Right atrium auricular region (tissue), 2 donors: ENCODE results near the gene ASB7. TPM values are rescaled to one million over a fixed set of nuclear protein-coding genes. Genes with fewer than 3 reads are reported as not detected.

Experiments
- DNase-seq: peaks from one replicate; pipeline ENCODE4 v3.0.0-alpha.2; 2019; ENCODE audit warnings: low spot score
- H3K27ac ChIP-seq, 2 donors: fragments of 200-600 bp; sonication (generic); 1 replicate in 1 of 2; 2 replicates in 1 of 2; pipeline ENCODE4 v1.5.1; 2016 to 2019
- H3K27me3 ChIP-seq, 2 donors: fragments of 200-600 bp; sonication (generic); one replicate each; pipeline versions ENCODE4 v1.5.1 to v1.6.0; 2017 to 2019
- H3K36me3 ChIP-seq: fragments of 200-600 bp; sonication (generic); one replicate; pipeline ENCODE4 v1.5.1; 2016
- H3K4me1 ChIP-seq, 2 donors: fragments of 200-600 bp; sonication (generic); one replicate each; pipeline versions ENCODE4 v1.5.1 to v1.6.0; 2017 to 2019
- H3K4me3 ChIP-seq, 2 donors: fragments of 200-600 bp; sonication (generic); 1 replicate in 1 of 2; 2 replicates in 1 of 2; pipeline ENCODE4 v1.5.1; 2017 to 2019; ENCODE audit warnings: mild to moderate bottlenecking in 1 of 2, moderate library complexity in 1 of 2
- H3K9me3 ChIP-seq, 2 donors: fragments of 200-600 bp; sonication (generic); one replicate each; pipeline ENCODE4 v1.5.1; 2019
- total RNA-seq, 2 donors: library from RNA; depleted of rRNA; stranded (reverse); fragments of >200 nt; gene quantifications; one replicate each; pipeline ENCODE4 v1.1.0, GENCODE V29; 2016
- TF ChIP-seq, protein P1 (sequence below), 2 donors: fragments of 200-600 bp; sonication (generic); IDR thresholded peaks; one replicate each; pipeline ENCODE4 v1.5.1; 2019; ENCODE audit warnings: antibody characterized with exemption in 2 of 2

Gene ASB7
- total RNA-seq, 2 donors from 2014 or later: 5.5 to 6.2 TPM

DNA sequence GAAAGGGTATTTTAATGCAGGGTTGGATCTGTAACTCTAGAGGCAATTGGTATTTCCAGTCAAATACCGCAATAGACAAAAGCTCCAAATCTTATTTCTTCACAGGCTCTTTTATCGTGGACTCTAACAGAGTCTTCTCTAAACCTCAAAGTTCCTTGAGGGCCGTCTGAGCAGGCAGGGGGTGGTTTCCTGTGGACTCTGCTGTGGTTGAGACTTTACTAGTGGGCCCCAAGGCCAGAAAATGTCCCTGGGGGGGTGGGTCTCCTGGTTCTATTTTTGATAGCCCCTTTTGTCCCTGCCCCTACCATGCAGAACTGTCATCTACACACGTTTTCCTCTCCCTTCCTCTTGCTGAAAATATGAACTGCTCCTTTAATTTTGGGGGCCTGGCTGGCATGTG is 80.1 kb downstream of the ASB7 start:
- no peak overlapping the region for H3K27ac ChIP-seq
- no peaks in the 10 kb centered on the region for H3K36me3 ChIP-seq
- TF ChIP-seq, protein P1, sequence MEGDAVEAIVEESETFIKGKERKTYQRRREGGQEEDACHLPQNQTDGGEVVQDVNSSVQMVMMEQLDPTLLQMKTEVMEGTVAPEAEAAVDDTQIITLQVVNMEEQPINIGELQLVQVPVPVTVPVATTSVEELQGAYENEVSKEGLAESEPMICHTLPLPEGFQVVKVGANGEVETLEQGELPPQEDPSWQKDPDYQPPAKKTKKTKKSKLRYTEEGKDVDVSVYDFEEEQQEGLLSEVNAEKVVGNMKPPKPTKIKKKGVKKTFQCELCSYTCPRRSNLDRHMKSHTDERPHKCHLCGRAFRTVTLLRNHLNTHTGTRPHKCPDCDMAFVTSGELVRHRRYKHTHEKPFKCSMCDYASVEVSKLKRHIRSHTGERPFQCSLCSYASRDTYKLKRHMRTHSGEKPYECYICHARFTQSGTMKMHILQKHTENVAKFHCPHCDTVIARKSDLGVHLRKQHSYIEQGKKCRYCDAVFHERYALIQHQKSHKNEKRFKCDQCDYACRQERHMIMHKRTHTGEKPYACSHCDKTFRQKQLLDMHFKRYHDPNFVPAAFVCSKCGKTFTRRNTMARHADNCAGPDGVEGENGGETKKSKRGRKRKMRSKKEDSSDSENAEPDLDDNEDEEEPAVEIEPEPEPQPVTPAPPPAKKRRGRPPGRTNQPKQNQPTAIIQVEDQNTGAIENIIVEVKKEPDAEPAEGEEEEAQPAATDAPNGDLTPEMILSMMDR (IDR thresholded peaks at IDR 0.05): no peak
- no peak overlapping the region for H3K4me3 ChIP-seq
- H3K4me1 ChIP-seq: peaks cover 0 to 11% of the 10 kb centered on the region in 2 donors
- no peaks in the 10 kb centered on the region for H3K9me3 ChIP-seq
- no peak for DNase-seq
- H3K27me3 ChIP-seq: no peaks in the 10 kb centered on the region

DNA sequence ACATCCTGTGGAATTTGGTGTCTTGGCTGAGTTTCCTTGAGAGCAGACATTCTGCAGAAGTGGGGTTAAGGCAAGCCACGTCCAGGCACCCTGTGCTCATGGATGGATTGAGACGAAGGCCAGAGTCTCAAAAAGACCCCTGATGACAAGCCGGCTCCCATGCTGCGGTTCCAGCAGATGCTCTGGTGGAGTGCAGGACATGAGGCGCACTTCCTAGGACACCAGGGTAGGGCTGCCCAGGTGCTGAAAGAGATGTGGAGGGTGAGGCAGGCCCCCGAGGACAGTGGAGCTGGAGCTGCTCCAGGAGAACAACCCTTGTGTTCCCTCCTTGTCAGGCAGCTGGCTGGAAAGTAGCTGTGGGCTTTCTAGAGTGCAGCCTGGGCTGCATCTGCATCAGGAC is 81.0 kb downstream of the ASB7 start:
- DNase-seq: no peak
- TF ChIP-seq, protein P1 (IDR thresholded peaks at IDR 0.05): no peak
- Histone ChIP-seq H3K36me3 (no peaks in the 10 kb centered on the region), H3K4me3 (no peak overlapping the region), H3K9me3 (no peaks in the 10 kb centered on the region), H3K27ac (no peak overlapping the region), H3K4me1 (peaks cover 0 to 18% of the 10 kb centered on the region in 2 donors), H3K27me3 (no peaks in the 10 kb centered on the region)

GRCh38 chr15:100684591-100684990 is 82.2 kb downstream of the ASB7 start:
- TF ChIP-seq, protein P1 (IDR thresholded peaks at IDR 0.05): no peak
- Histone ChIP-seq H3K27ac (no peak overlapping the region), H3K4me3 (no peak overlapping the region), H3K4me1 (peaks cover 0 to 22% of the 10 kb centered on the region in 2 donors), H3K9me3 (no peaks in the 10 kb centered on the region), H3K36me3 (no peaks in the 10 kb centered on the region), H3K27me3 (no peaks in the 10 kb centered on the region)
- no peak for DNase-seq

DNA sequence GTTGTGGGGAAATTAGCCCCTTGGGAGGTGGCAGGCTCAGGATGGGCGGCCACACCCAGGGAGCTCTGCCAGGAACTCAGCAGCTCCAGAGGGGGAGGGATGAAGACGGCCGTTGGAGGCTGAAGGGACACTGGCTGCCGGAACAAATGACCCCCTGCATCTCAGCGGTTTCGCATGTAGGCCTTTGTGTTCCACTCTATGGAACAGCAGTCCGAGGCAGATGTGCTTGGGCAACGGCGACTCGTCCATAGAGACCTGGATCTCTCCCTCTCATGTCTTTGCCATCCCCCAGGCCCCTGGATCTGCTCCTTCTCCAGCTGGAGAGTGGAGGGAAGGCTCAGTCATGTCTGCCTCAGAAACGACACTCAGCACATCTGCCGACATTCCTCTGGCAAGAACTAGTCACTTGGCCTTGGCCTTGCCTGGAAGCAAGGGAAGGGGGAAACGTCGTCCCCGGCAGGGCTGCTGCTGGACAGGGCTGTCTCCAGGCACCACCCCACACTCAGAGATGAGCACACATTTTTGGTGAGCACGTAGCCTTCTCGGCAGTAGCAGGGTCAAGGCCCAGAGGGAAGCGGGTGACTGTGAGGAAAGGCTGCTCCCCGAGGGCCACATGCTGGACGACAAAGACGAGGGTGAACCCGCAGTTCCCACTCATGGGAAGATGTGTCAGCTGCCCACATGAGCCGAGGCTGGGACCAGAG is 83.8 kb downstream of the ASB7 start:
- no peak overlapping the region for H3K4me3 ChIP-seq
- TF ChIP-seq, protein P1 (IDR thresholded peaks at IDR 0.05): no peak
- H3K9me3 ChIP-seq: no peaks in the 10 kb centered on the region
- peak; percentile 72 for DNase-seq
- peaks cover 0 to 22% of the 10 kb centered on the region in 2 donors for H3K4me1 ChIP-seq
- no peaks in the 10 kb centered on the region for H3K27me3 ChIP-seq
- no peaks in the 10 kb centered on the region for H3K36me3 ChIP-seq
- peak overlapping the region; percentile 39 to 71 for H3K27ac ChIP-seq

- Histone ChIP-seq H3K4me1 (peaks cover 0 to 22% of the 10 kb centered on the region in 2 donors), H3K27ac (peak overlapping the region; percentile 39 to 71), H3K36me3 (no peaks in the 10 kb centered on the region), H3K27me3 (no peaks in the 10 kb centered on the region), H3K4me3 (no peak overlapping the region), H3K9me3 (no peaks in the 10 kb centered on the region)
- TF ChIP-seq, protein P1 (IDR thresholded peaks at IDR 0.05): no peak
- no peak for DNase-seq
Measured at GRCh38 chr15:100686725-100687473, 84.5 kb downstream of the ASB7 start.
